K562 (cell line): Measurements from ENCODE around the gene SPOCK2. TPM values are rescaled to one million over a fixed set of nuclear protein-coding genes. Genes with fewer than 3 reads are reported as not detected.

Experiments used
- ATAC-seq: fragments of 200-7000 bp; cut with Tn5 transposase; 3 replicates; pipeline ENCODE4 v1.9.1; 2020; ENCODE audit warnings: moderate library complexity
- BruUV-seq: library from RNA; stranded (reverse); fragments of 400-500 nt; replicated peaks from 2 replicates; lab custom pipeline; 2021; lab: Mats Ljungman, UMichigan
- CTCF ChIA-PET: fragments of 300-600 bp; formaldehyde crosslinking; extraction: SDS; loops from one replicate; lab custom pipeline; 2021; ENCODE audit warnings: low intra/inter-chr PET ratio; lab: Yijun Ruan, JAX
- POLR2A ChIA-PET: fragments of 300-600, 350-650 bp; sonication (Branson Sonifier 250); formaldehyde crosslinking; extraction: SDS; loops from one replicate; lab custom pipeline; 2021; ENCODE audit warnings: antibody characterized with exemption, inconsistent platforms; lab: Yijun Ruan, JAX
- DNase-seq, 4 experiments: peaks; one replicate each; pipeline versions ENCODE4 v3.0.0 to v3.0.0-alpha.2; 2011 to 2018; ENCODE audit warnings: low spot score in 3 of 4, mixed read lengths in 3 of 4; ENCODE audit errors: extremely low read depth in 1 of 4
- FAIRE-seq: peaks from 2 replicates; lab custom pipeline; 2011; peaks lifted over from hg19 to GRCh38; lab: Jason Lieb, UNC
- H2AFZ ChIP-seq: 2 replicates; pipeline ENCODE4 v1.6.0; 2011; ENCODE audit warnings: low read depth, low read length, control low read depth, inconsistent platforms
- H3K27ac ChIP-seq: fragments of 200-600 bp; 3 replicates; pipeline ENCODE4 v1.8.0; 2011; ENCODE audit warnings: low read depth, mild to moderate bottlenecking, control low read depth, inconsistent platforms, low read length, moderate library complexity, mixed read lengths; ENCODE audit errors: extremely low read depth
- H3K27me3 ChIP-seq, 2 experiments: fragments of 300-600 bp in 1 of 2; 2 replicates in 1 of 2; 3 replicates in 1 of 2; pipeline versions ENCODE4 v1.6.0 to v1.8.0; 2011; ENCODE audit warnings: inconsistent platforms in 2 of 2, low read length in 2 of 2, mild to moderate bottlenecking in 1 of 2, mixed read lengths in 1 of 2, moderate library complexity in 1 of 2; ENCODE audit not compliant: control insufficient read depth in 2 of 2, insufficient read depth in 2 of 2
- H3K36me3 ChIP-seq: fragments of 300-600 bp; 3 replicates; pipeline ENCODE4 v1.8.0; 2011; ENCODE audit warnings: mild to moderate bottlenecking, low read length, inconsistent platforms; ENCODE audit not compliant: control insufficient read depth, insufficient read depth
- H3K4me1 ChIP-seq, 2 experiments: fragments of 200-600 bp in 1 of 2; replicated peaks in 1 of 2; 2 replicates in 1 of 2; 3 replicates in 1 of 2; pipeline versions ENCODE4 v1.5.1 to v1.8.0; 2011; ENCODE audit warnings: inconsistent platforms in 2 of 2, low read length in 2 of 2, mild to moderate bottlenecking in 1 of 2, mixed read lengths in 1 of 2, moderate library complexity in 1 of 2; ENCODE audit not compliant: control insufficient read depth in 2 of 2, insufficient read depth in 2 of 2
- H3K4me2 ChIP-seq: 2 replicates; pipeline ENCODE4 v1.6.1; 2011; ENCODE audit warnings: low read length, control low read depth, inconsistent platforms, mixed read lengths; ENCODE audit not compliant: insufficient read depth
- H3K4me3 ChIP-seq: fragments of 200-600 bp; sonication (generic), shearing (Covaris generic); 2 replicates; pipeline ENCODE4 v1.5.1; 2016; ENCODE audit warnings: control low read depth, inconsistent platforms
- H3K79me2 ChIP-seq: fragments of 200-600 bp; 3 replicates; pipeline ENCODE4 v1.8.0; 2011; ENCODE audit warnings: low read length, inconsistent platforms; ENCODE audit not compliant: control insufficient read depth, insufficient read depth
- H3K9ac ChIP-seq, 2 experiments: 2 replicates each; pipeline versions ENCODE4 v1.6.0 to v1.6.1; 2011; ENCODE audit warnings: low read depth in 2 of 2, low read length in 2 of 2, control low read depth in 1 of 2, inconsistent platforms in 1 of 2, mild to moderate bottlenecking in 1 of 2, mixed read lengths in 1 of 2; ENCODE audit not compliant: insufficient read depth in 1 of 2
- H3K9me1 ChIP-seq: one replicate; pipeline ENCODE4 v1.6.0; 2011; ENCODE audit warnings: inconsistent platforms, mild to moderate bottlenecking, low read length, moderate library complexity; ENCODE audit not compliant: control insufficient read depth, insufficient read depth
- H3K9me3 ChIP-seq: replicated peaks from 2 replicates; pipeline ENCODE4 v1.5.1; 2011; ENCODE audit warnings: low read depth, low read length, inconsistent platforms; ENCODE audit not compliant: control insufficient read depth, insufficient read depth
- H4K20me1 ChIP-seq: replicated peaks from 2 replicates; pipeline ENCODE4 v1.6.1; 2011; ENCODE audit warnings: low read length, inconsistent platforms, mixed read lengths; ENCODE audit not compliant: control insufficient read depth, insufficient read depth
- ERF ChIP-seq: fragments of 450-650 bp; formaldehyde crosslinking; IDR thresholded peaks from 2 replicates; pipeline ENCODE4 v1.4.0; 2020; ENCODE audit warnings: mild to moderate bottlenecking, mixed read lengths
- ZFP36 ChIP-seq: fragments of 150-350 bp; IDR thresholded peaks from 2 replicates; pipeline ENCODE4 v1.6.1; 2018; ENCODE audit warnings: low read length, low read depth; ENCODE audit not compliant: partially characterized antibody
- ZNF586 ChIP-seq: fragments of 450-650 bp; formaldehyde crosslinking; conservative IDR thresholded peaks from 2 replicates; pipeline ENCODE4 v1.4.0; 2020; ENCODE audit warnings: mild to moderate bottlenecking, moderate library complexity
- WGBS: fragments of 100-300 bp; shearing (Covaris generic); methylation state at CpG from one replicate; pipeline ENCODE4 v1.1.6; 2016; ENCODE audit warnings: low coverage, mixed read lengths; ENCODE audit not compliant: insufficient coverage; ENCODE audit errors: missing lambda C conversion rate; 5-methylcytosine and 5-hydroxymethylcytosine counted together
- in situ Hi-C: fragments of 300-500 bp; cut with MboI; formaldehyde crosslinking; loops from 4 replicates; pipeline ENCODE4 v1.15.0; 2018; ENCODE audit warnings: inconsistent platforms, mixed read lengths
- intact Hi-C: fragments of 100-400 bp; cut with micrococcal nuclease; formaldehyde crosslinking; loops from 2 replicates; pipeline ENCODE4 v1.14.2; 2022
- polyA plus RNA-seq, 8 experiments: library from polyadenylated mRNA; depleted of rRNA in 4 of 8; stranded (reverse) in 5 of 8; unstranded in 3 of 8; fragments of >200 nt; fragmentation: Nextera tagmentation in 2 of 8; fragmentation: Illumina TruSeq in 1 of 8; extraction: Ambion mirVana in 2 of 8; extraction: Trizol in 1 of 8; gene quantifications; 2 replicates each; pipeline versions ENCODE4 v1.2.1 to v1.2.3, GENCODE V29; 2011 to 2014; ENCODE audit warnings: inconsistent platforms in 1 of 8, missing spikeins in 1 of 8
- total RNA-seq, 7 experiments: library from RNA; depleted of rRNA in 6 of 7; stranded (reverse); fragments of >200 nt in 6 of 7; fragmentation: Illumina TruSeq in 2 of 7; extraction: Trizol in 2 of 7; gene quantifications; 2 replicates each; pipeline versions ENCODE4 v1.2.1 to v1.2.3, GENCODE V29; 2011 to 2021; ENCODE audit warnings: low replicate concordance in 1 of 7

The SPOCK2 gene
- total and polyA plus RNA-seq, 9 of the 15 experiments (the other 6 are each of a cell fraction or from before 2014, with no cell fraction given) = 0.04 to 0.86 (median 0.11) TPM; not detected in 2

- Histone ChIP-seq H3K9ac (peak overlapping the region in 1 of 2 experiments; percentile 50; a peak in 1 of 4 replicates), H2AFZ (no peak overlapping the region), H3K9me3 (no peaks in the 10 kb centered on the region), H4K20me1 (no peaks in the 10 kb centered on the region), H3K79me2 (no peaks in the 10 kb centered on the region), H3K4me2 (no peak overlapping the region), H3K27ac (no peak overlapping the region), H3K9me1 (no peaks in the 10 kb centered on the region), H3K4me3 (no peak overlapping the region), H3K36me3 (no peaks in the 10 kb centered on the region), H3K27me3 (no peaks in the 10 kb centered on the region), H3K4me1 (peaks cover 0 to 22% of the 10 kb centered on the region in 2 experiments; a peak in 2 of 5 replicates)
- BruUV-seq = no TSS peak
- 38% methylated on average over 5 of the region's 6 CpGs for WGBS
- FAIRE-seq (no peak), DNase-seq (no peak), ATAC-seq (no peak)
- in situ Hi-C loops (no loop called here), intact Hi-C loops (no loop called here)
- ChIA-PET POLR2A (interaction anchor here (0.7 to 1.1 kb wide), 2 partner anchors 16 to 25 kb away, joined by 3 read pairs; no protein-coding TSS in a partner anchor), CTCF (no interaction called here)
- no peak for TF ChIP-seq ERF (CRISPR knock-in tag)
- TF ChIP-seq ZFP36 = peak; percentile 13
- TF ChIP-seq ZNF586 (CRISPR knock-in tag) = no peak
These were observed 5.2 kb downstream of the SPOCK2 start for GRCh38 chr10:72082856-72083789.
